Activated CD4-positive, alpha-beta T cell treated with anti-CD3 and anti-CD28 coated beads for 36 hours (primary cell): Measurements from ENCODE around the gene CASP10. TPM values are rescaled to one million over a fixed set of nuclear protein-coding genes. Genes with fewer than 3 reads are reported as not detected.
"Not testable (repeated sequence)": the region's sequence is repeated elsewhere in the genome, so short reads cannot be mapped to it uniquely, and the experiment has no call there.

Source experiments
- ATAC-seq: fragments of 200-7000 bp; cut with Tn5 transposase; one replicate; pipeline ENCODE4 v1.10.0; 2021; ENCODE audit warnings: mild to moderate bottlenecking, moderate library complexity
- CTCF ChIA-PET: fragments of 350-600 bp; sonication (Branson Sonifier 250); formaldehyde crosslinking; loops from one replicate; lab custom pipeline; 2021; ENCODE audit warnings: antibody characterized with exemption; lab: Charles Lee
- POLR2A ChIA-PET: fragments of 350-600 bp; sonication (Branson Sonifier 250); formaldehyde crosslinking; loops from one replicate; lab custom pipeline; 2021; ENCODE audit warnings: antibody characterized with exemption, inconsistent platforms; lab: Charles Lee
- DNase-seq: peaks from one replicate; pipeline ENCODE4 v3.0.0-alpha.2; 2020
- H3K27ac Mint-ChIP-seq: one replicate; pipeline ENCODE4 v1.8.0; 2021; ENCODE audit warnings: mixed read lengths
- H3K27me3 Mint-ChIP-seq: one replicate; pipeline ENCODE4 v1.8.0; 2021; ENCODE audit warnings: mixed read lengths
- H3K36me3 Mint-ChIP-seq: one replicate; pipeline ENCODE4 v1.8.0; 2021; ENCODE audit warnings: low read depth, mixed read lengths
- H3K4me1 Mint-ChIP-seq: one replicate; pipeline ENCODE4 v1.8.0; 2021; ENCODE audit warnings: mixed read lengths
- H3K4me3 Mint-ChIP-seq: one replicate; pipeline ENCODE4 v1.8.0; 2021; ENCODE audit warnings: mild to moderate bottlenecking, moderate library complexity, mixed read lengths
- H3K9me3 Mint-ChIP-seq: one replicate; pipeline ENCODE4 v1.8.0; 2021; ENCODE audit warnings: low read depth, mixed read lengths
- intact Hi-C, 2 experiments: fragments of 100-400 bp; cut with DNase I in 1 of 2; cut with micrococcal nuclease in 1 of 2; formaldehyde crosslinking; loops; one replicate each; pipeline versions ENCODE4 v1.14.2 to v1.15.1; 2022 to 2024; cut with DNase I, micrococcal nuclease
- total RNA-seq, 2 experiments: library from RNA; stranded (reverse); gene quantifications; one replicate each; pipeline ENCODE4 v1.2.3, GENCODE V29; 2021

CASP10 gene
- total RNA-seq, 2 experiments from 2014 or later = 12.2 to 16.8 TPM

- Mint-ChIP-seq H3K4me1 (peaks cover 32% of the 10 kb centered on the region), H3K4me3 (no peak overlapping the region), H3K36me3 (peaks cover 55% of the 10 kb centered on the region), H3K9me3 (no peaks in the 10 kb centered on the region), H3K27ac (peak overlapping the region; percentile 7), H3K27me3 (no peaks in the 10 kb centered on the region)
- ChIA-PET CTCF (interaction anchor here (1.0 to 1.2 kb wide), 3 partner anchors 10 to 43 kb away, joined by 3 to 5 read pairs (median 3); no protein-coding TSS in a partner anchor), POLR2A (no interaction called here)
- ATAC-seq (no peak), DNase-seq (no peak)
- intact Hi-C loops = loop anchor here in 1 of 2 experiments (2.0 kb wide), 1 partner anchor 16 kb away; no protein-coding TSS in a partner anchor
These were observed 34.4 kb upstream of the CASP10 start for GRCh38 chr2:201148434-201148990.

GRCh38 chr2:201149064-201149820, 33.7 kb upstream of the CASP10 start:
- ATAC-seq (no peak), DNase-seq (no peak)
- peak overlapping the region; percentile 73 for H3K27ac Mint-ChIP-seq
- no peaks in the 10 kb centered on the region for H3K27me3 Mint-ChIP-seq
- ChIA-PET CTCF (interaction anchor here (1.0 to 1.2 kb wide), 3 partner anchors 10 to 44 kb away, joined by 3 to 5 read pairs (median 3); no protein-coding TSS in a partner anchor), POLR2A (no interaction called here)
- intact Hi-C loops = loop anchor here in 1 of 2 experiments (2.0 kb wide), 1 partner anchor 16 kb away; no protein-coding TSS in a partner anchor
- no peaks in the 10 kb centered on the region for H3K9me3 Mint-ChIP-seq
- H3K4me3 Mint-ChIP-seq = no peak overlapping the region
- H3K4me1 Mint-ChIP-seq = peaks cover 32% of the 10 kb centered on the region
- H3K36me3 Mint-ChIP-seq = peaks cover 58% of the 10 kb centered on the region

DNA sequence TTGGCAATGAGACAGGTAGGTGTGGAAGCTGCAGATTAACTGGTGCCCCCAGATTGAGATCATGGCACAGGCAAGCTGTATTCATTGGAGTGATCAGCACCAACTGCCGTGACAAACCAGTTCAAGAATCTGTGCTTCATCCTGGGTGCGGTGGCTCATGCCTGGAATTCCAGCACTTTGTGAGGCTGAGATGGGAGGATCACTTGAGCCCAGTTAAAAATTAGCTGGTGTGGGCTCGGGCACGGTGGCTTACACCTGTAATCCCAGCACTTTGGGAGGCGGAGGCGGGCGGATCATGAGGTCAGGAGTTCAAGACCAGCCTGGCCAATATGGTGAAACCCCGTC, 33.1 kb upstream of the CASP10 start:
- intact Hi-C loops = loop anchor here (2.0 kb wide), 1 partner anchor 17 kb away; no protein-coding TSS in a partner anchor
- H3K9me3 Mint-ChIP-seq, ATAC-seq, H3K27me3 Mint-ChIP-seq, DNase-seq, H3K4me3 Mint-ChIP-seq: not testable (repeated sequence)
- peak overlapping the region; percentile 73 for H3K27ac Mint-ChIP-seq
- H3K4me1 Mint-ChIP-seq = peaks cover 35% of the 10 kb centered on the region
- ChIA-PET POLR2A (interaction anchor here (0.7 kb wide), 1 partner anchor 12 kb away, joined by 3 read pairs; no protein-coding TSS in a partner anchor), CTCF (interaction anchor here (0.9 to 1.5 kb wide), 3 partner anchors 11 to 28 kb away, joined by 3 to 5 read pairs (median 3); no protein-coding TSS in a partner anchor)
- peaks cover 63% of the 10 kb centered on the region for H3K36me3 Mint-ChIP-seq

DNA sequence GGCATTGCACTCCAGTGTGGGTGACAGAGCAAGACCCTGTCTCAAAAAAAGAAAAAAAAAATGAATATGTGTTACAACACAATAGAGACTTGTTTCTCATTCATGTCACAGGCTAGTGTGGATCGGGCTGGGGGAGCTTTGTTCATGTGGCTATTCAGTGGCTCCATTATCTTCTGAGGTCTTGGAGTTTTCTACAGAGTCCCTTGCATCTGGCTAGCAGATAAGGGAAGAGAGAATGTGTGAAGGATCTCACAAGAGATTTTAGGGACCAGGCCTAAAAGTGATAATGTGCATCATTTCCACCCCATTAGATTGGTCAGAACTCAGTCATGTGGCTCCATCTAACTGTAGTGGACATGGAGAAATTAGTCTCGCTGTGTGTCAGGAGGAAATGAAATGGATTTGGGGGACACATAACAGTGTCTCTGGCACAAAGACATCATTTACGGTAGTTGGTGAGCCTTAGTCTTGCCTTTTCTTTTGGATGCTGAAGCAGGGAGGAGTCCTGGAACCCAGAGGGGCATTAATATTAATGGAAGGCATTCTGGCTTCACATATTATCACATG, 32.4 kb upstream of the CASP10 start:
- intact Hi-C loops = loop anchor here in 1 of 2 experiments (2.0 kb wide), 1 partner anchor 18 kb away; no protein-coding TSS in a partner anchor
- CTCF ChIA-PET = interaction anchor here (0.9 to 1.9 kb wide), 4 partner anchors 10 to 33 kb away, joined by 3 to 7 read pairs (median 4); no protein-coding TSS in a partner anchor
- Mint-ChIP-seq H3K4me3 (no peak overlapping the region), H3K27me3 (no peaks in the 10 kb centered on the region), H3K9me3 (no peaks in the 10 kb centered on the region), H3K36me3 (peaks cover 69% of the 10 kb centered on the region), H3K27ac (peak overlapping the region; percentile 88), H3K4me1 (peaks cover 36% of the 10 kb centered on the region)
- POLR2A ChIA-PET = interaction anchor here (0.7 kb wide), 1 partner anchor 13 kb away, joined by 3 read pairs; no protein-coding TSS in a partner anchor
- ATAC-seq = no peak
- DNase-seq = no peak

DNA sequence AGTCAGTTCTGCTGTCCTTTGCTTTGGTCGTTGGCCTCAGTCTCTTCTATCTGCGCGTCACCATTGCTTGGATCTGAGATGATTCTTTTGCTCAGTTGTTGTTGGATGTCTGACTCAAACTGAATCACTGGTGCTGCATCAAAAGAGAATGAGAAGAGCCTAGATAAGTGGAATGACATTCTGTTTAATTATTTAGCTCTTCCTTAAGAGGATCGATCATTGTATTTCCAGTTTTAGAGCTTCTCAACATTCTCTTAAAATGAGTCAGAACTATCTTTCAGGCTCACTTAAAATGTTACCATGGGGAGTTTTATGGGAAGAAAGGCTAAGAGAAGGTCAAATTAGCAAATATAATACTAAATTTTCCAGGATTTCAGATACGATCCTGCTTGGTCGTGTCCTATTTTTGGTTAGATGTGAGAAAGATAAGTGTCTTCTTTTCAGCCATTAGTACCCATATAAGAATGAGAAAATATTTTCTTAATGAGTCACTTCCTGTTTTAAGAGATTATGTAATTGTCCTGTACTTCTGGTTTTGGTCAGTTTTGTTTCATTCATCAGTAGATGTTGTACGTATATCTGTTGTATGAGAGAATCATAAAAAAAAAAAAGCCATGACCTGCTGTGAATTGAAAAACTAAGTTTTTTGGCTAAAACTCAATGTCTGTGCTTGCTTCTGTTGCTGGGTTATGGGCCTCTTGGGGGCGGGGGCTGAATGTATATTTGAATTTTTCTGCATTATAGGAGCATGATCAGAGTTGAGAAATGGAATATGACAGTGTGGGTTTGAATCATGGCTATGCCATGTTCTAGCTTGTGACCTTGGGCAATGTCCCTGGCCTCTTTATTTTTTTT, 31.6 kb upstream of the CASP10 start:
- CTCF ChIA-PET = interaction anchor here (1.3 to 1.9 kb wide), 3 partner anchors 9 to 33 kb away, joined by 3 to 7 read pairs (median 5); no protein-coding TSS in a partner anchor
- ATAC-seq (peak; percentile 56), DNase-seq (no peak)
- POLR2A ChIA-PET = interaction anchor here (0.6 to 0.7 kb wide), 2 partner anchors 32 to 35 kb away, joined by 3 to 4 read pairs; partner anchors contain the start of gene CFLAR
- peak overlapping the region; percentile 88 for H3K27ac Mint-ChIP-seq
- H3K36me3 Mint-ChIP-seq = peaks cover 74% of the 10 kb centered on the region
- intact Hi-C loops = loop anchor here in 1 of 2 experiments (2.0 kb wide), 1 partner anchor 19 kb away; no protein-coding TSS in a partner anchor
- H3K4me1 Mint-ChIP-seq = peaks cover 36% of the 10 kb centered on the region
- no peaks in the 10 kb centered on the region for H3K9me3 Mint-ChIP-seq
- H3K27me3 Mint-ChIP-seq = no peaks in the 10 kb centered on the region
- H3K4me3 Mint-ChIP-seq = no peak overlapping the region

DNA sequence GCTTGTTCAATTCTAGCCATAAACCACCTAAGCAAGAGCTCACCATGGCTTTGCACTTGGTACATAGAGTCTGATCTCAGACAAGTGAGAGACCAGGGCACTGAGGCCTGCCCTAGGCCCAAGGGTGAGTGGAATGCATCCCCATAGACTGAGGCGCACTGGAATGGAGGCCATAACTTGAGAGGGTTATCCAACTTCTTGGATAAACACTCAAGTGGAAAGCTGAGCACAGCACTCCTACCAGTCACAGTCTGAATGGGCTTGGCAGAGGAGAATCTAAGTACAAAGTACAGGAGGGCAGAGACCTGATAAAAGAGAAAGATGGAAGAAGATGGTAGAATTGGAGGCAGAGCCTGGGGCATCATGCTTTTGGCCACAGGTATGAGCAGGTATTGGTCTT, 30.4 kb upstream of the CASP10 start:
- intact Hi-C loops = no loop called here
- no peak overlapping the region for H3K4me3 Mint-ChIP-seq
- peak overlapping the region; percentile 30 for H3K27ac Mint-ChIP-seq
- peaks cover 43% of the 10 kb centered on the region for H3K4me1 Mint-ChIP-seq
- ChIA-PET POLR2A (no interaction called here), CTCF (no interaction called here)
- DNase-seq (no peak), ATAC-seq (no peak)
- no peaks in the 10 kb centered on the region for H3K9me3 Mint-ChIP-seq
- peaks cover 70% of the 10 kb centered on the region for H3K36me3 Mint-ChIP-seq
- no peaks in the 10 kb centered on the region for H3K27me3 Mint-ChIP-seq

DNA sequence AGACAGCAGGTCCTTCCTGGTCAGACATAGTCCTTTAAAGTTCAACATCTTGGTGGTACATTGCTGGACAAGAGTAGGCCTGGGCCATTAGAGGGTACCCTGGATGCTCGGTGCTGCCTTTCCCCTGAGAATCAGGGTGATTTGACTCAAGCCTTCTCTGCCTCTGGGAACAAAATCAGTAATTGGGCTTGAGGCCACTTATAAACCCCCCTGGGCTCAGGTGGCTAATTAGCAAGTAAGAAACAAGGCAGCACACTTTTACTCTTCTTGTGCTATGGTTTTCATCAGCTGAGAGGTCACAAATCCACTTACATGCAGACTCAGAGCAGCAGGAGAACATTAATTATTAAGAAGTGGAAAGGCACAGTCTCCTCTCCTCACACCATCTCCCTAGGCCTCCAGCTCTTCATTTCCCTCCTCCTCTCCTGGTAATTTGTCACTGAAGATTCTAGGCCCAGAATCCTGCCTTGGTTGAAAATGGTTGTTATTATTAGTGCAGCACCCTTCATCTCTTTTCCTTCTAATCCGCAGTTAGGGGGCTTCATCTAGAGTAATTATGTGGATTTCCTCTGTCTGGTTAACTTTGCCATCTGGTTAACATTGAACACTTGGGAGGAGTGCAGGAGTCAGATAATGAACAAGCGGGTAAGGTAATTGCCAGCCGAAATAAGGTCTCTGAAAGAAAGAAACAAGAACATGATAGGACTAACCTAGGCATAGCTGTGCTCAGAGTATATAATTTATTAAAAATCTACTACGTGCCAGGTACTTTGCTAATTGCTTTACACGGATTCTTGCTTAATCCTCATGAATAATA, 29.7 kb upstream of the CASP10 start:
- no peaks in the 10 kb centered on the region for H3K9me3 Mint-ChIP-seq
- peaks cover 50% of the 10 kb centered on the region for H3K4me1 Mint-ChIP-seq
- H3K27ac Mint-ChIP-seq = peak overlapping the region; percentile 26
- intact Hi-C loops = no loop called here
- ATAC-seq (no peak), DNase-seq (no peak)
- POLR2A ChIA-PET = interaction anchor here (0.6 kb wide), 1 partner anchor 22 kb away, joined by 3 read pairs; no protein-coding TSS in a partner anchor
- CTCF ChIA-PET = interaction anchor here (1.0 to 1.4 kb wide), 3 partner anchors 79 to 252 kb away, joined by 3 to 6 read pairs (median 4); no protein-coding TSS in a partner anchor
- peaks cover 77% of the 10 kb centered on the region for H3K36me3 Mint-ChIP-seq
- H3K27me3 Mint-ChIP-seq = no peaks in the 10 kb centered on the region
- H3K4me3 Mint-ChIP-seq = no peak overlapping the region

DNA sequence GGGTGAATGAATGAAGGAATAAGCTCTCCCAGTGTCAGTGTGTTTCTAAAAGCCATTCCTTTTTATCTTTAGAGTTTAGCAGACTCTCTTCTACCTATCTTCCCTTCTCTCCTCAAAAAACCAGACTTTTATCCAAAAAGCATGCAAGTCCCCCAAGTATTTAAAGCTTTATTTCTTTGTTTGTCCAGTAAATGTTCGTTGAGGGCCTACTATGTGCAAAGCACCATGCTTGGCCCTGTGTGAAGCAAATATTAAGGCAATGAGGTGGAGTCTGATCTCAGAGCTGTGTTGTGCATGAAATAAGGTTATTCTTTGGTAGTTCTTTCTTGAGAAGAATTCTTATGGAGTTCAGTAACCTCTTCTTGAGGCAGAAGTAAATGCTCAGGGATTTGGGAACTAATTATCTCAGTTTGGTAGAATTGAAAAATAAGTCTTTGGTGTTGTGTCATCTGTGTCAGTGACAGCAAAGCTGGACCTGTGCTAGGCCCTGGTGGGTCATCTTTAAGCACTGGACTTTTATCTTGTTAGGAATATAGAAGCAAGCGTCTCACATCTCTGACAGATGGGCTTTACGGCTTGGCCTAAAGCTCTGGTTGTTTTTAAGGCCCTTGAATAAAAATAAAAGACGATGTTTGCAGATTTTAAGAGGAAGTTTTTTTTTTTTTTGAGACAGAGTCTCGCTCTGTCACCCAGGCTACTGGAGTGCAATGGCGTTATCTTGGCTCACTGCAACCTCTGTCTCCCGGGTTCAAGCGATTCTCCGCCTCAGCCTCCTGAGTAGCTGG, 28.1 kb upstream of the CASP10 start:
- POLR2A ChIA-PET = interaction anchor here (0.6 kb wide), 1 partner anchor 298 kb away, joined by 3 read pairs; no protein-coding TSS in a partner anchor
- CTCF ChIA-PET = interaction anchor here (0.5 to 2.0 kb wide), 9 partner anchors 9 to 253 kb away, joined by 3 to 8 read pairs (median 4); no protein-coding TSS in a partner anchor
- H3K9me3 Mint-ChIP-seq = no peaks in the 10 kb centered on the region
- no peak for DNase-seq
- no peak overlapping the region for H3K4me3 Mint-ChIP-seq
- intact Hi-C loops = loop anchor here (5.0 kb wide), 2 partner anchors 83 to 253 kb away; partner anchors contain the start of genes HYCC2 (in 2 of the 2) and NDUFB3 (in 2 of the 2)
- H3K36me3 Mint-ChIP-seq = peaks cover 71% of the 10 kb centered on the region
- H3K4me1 Mint-ChIP-seq = peaks cover 39% of the 10 kb centered on the region
- no peaks in the 10 kb centered on the region for H3K27me3 Mint-ChIP-seq
- peak overlapping the region; percentile 69 for H3K27ac Mint-ChIP-seq
- ATAC-seq = no peak

- Mint-ChIP-seq H3K4me3 (no peak overlapping the region), H3K9me3 (no peaks in the 10 kb centered on the region), H3K36me3 (peaks cover 71% of the 10 kb centered on the region), H3K4me1 (peaks cover 30% of the 10 kb centered on the region), H3K27me3 (no peaks in the 10 kb centered on the region), H3K27ac (peak overlapping the region; percentile 25)
- ChIA-PET CTCF (interaction anchor here (1.0 to 2.0 kb wide), 2 partner anchors 11 to 35 kb away, joined by 5 to 8 read pairs; no protein-coding TSS in a partner anchor), POLR2A (no interaction called here)
- no peak for ATAC-seq
- intact Hi-C loops = loop anchor here (5.0 kb wide), 2 partner anchors 84 to 254 kb away; partner anchors contain the start of genes HYCC2 (in 2 of the 2) and NDUFB3 (in 2 of the 2)
- DNase-seq = no peak
These were observed 26.9 kb upstream of the CASP10 start for GRCh38 chr2:201156036-201156435.
